Suprapubic skin (tissue), 4 donors: Measurements from ENCODE around the gene FLII. TPM values are rescaled to one million over a fixed set of nuclear protein-coding genes. Genes with fewer than 3 reads are reported as not detected.

Experiments used
- DNase-seq, 2 donors: peaks; one replicate each; pipeline ENCODE4 v3.0.0-alpha.2; 2019; ENCODE audit warnings: low spot score in 2 of 2
- H3K27ac ChIP-seq: fragments of 200-600 bp; sonication (generic); one replicate; pipeline ENCODE4 v1.5.1; 2019
- H3K27me3 ChIP-seq: fragments of 200-600 bp; sonication (generic); one replicate; pipeline ENCODE4 v1.5.1; 2019
- H3K36me3 ChIP-seq: fragments of 200-600 bp; sonication (generic); one replicate; pipeline ENCODE4 v1.5.1; 2019
- H3K4me1 ChIP-seq: fragments of 200-600 bp; sonication (generic); one replicate; pipeline ENCODE4 v1.5.1; 2019
- H3K4me3 ChIP-seq: fragments of 200-600 bp; sonication (generic); one replicate; pipeline ENCODE4 v1.5.1; 2019; ENCODE audit warnings: mild to moderate bottlenecking
- H3K9me3 ChIP-seq: fragments of 200-600 bp; sonication (generic); one replicate; pipeline ENCODE4 v1.5.1; 2019
- EP300 ChIP-seq: sonication (generic); formaldehyde crosslinking; IDR thresholded peaks from one replicate; pipeline ENCODE4 v1.6.1; 2017; ENCODE audit warnings: antibody characterized with exemption
- POLR2A ChIP-seq, 2 donors: fragments of 450-650 bp; IDR thresholded peaks; one replicate each; pipeline ENCODE4 v1.6.1; 2017; ENCODE audit warnings: antibody characterized with exemption in 2 of 2, mild to moderate bottlenecking in 2 of 2, moderate library complexity in 2 of 2
- POLR2AphosphoS5 ChIP-seq, 3 donors: sonication (generic); formaldehyde crosslinking; IDR thresholded peaks; one replicate each; pipeline ENCODE4 v1.6.1; 2017; ENCODE audit warnings: antibody characterized with exemption in 3 of 3
- WGBS: methylation state at CpG from one replicate; pipeline ENCODE4 v1.1.5; 2018; 5-methylcytosine and 5-hydroxymethylcytosine counted together
- total RNA-seq, 4 donors: library from RNA; depleted of rRNA; stranded (reverse); fragments of >200 nt; gene quantifications; one replicate each; pipeline ENCODE4 v1.1.0, GENCODE V29; 2016
- TF ChIP-seq, protein P1 (sequence below), 2 donors: fragments of 200-600 bp in 1 of 2; fragments of 450-650 bp in 1 of 2; sonication (generic) in 1 of 2; IDR thresholded peaks; one replicate each; pipeline ENCODE4 v1.5.1; 2016 to 2019; ENCODE audit warnings: antibody characterized with exemption in 2 of 2, mild to moderate bottlenecking in 1 of 2, moderate library complexity in 1 of 2

FLII gene
- total RNA-seq, 4 donors from 2014 or later = 254 to 350 (median 291) TPM

DNA sequence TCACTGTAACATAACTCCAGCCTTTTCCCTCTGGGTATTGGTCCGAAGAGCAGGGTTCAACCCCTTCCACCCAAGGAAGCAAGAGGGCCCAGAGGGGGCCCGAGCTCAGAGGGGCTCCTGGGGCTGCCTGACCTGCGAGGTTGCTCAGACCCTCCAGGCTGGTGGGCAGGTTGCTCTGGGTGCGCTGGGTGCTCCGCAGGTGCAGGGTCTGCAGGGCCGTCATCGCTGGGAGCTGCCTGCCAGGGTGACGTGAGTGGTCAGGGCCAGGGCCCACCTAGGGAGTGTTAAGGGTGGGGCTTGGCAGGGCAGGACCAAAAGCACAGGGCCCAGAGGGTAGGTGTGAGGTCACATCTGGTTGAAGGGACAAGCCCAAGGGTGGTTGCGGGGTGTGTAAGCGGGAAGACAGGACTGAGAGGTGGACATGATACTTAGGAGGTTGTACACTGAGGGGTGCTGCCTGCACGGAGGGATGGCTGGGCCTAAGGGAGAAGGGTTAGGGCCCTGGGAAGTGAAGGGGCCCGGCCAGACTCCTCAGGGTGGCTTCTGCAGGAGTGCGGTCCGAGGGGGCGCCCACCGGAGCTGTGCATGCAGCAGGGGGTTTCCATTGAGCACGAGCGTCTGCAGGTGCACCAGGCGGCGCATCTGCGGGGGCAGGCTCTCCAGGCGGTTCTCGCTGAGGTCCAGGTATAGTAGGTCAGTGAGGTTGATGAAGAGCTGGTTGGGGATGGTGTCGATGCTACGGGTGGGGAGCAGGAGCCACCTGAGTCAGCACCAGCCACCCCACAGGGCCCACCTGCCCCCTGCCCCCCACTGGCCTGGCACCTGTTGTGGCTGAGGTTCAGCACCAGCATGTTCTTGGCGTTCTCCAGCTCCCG is 4.4 kb downstream of the FLII start:
- Histone ChIP-seq H3K27ac (no peak overlapping the region), H3K9me3 (no peaks in the 10 kb centered on the region), H3K27me3 (no peaks in the 10 kb centered on the region), H3K4me1 (peaks cover 30% of the 10 kb centered on the region), H3K36me3 (peaks cover 66% of the 10 kb centered on the region), H3K4me3 (no peak overlapping the region)
- WGBS = 84% methylated on average over 18 of the region's 27 CpGs
- TF ChIP-seq POLR2AphosphoS5 (IDR thresholded peaks at IDR 0.05) (no peak), POLR2A (IDR thresholded peaks at IDR 0.05) (no peak), EP300 (no peak)
- TF ChIP-seq, protein P1, sequence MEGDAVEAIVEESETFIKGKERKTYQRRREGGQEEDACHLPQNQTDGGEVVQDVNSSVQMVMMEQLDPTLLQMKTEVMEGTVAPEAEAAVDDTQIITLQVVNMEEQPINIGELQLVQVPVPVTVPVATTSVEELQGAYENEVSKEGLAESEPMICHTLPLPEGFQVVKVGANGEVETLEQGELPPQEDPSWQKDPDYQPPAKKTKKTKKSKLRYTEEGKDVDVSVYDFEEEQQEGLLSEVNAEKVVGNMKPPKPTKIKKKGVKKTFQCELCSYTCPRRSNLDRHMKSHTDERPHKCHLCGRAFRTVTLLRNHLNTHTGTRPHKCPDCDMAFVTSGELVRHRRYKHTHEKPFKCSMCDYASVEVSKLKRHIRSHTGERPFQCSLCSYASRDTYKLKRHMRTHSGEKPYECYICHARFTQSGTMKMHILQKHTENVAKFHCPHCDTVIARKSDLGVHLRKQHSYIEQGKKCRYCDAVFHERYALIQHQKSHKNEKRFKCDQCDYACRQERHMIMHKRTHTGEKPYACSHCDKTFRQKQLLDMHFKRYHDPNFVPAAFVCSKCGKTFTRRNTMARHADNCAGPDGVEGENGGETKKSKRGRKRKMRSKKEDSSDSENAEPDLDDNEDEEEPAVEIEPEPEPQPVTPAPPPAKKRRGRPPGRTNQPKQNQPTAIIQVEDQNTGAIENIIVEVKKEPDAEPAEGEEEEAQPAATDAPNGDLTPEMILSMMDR (IDR thresholded peaks at IDR 0.05) = no peak
- DNase-seq = peak in 1 of 2 donors; percentile 64

DNA sequence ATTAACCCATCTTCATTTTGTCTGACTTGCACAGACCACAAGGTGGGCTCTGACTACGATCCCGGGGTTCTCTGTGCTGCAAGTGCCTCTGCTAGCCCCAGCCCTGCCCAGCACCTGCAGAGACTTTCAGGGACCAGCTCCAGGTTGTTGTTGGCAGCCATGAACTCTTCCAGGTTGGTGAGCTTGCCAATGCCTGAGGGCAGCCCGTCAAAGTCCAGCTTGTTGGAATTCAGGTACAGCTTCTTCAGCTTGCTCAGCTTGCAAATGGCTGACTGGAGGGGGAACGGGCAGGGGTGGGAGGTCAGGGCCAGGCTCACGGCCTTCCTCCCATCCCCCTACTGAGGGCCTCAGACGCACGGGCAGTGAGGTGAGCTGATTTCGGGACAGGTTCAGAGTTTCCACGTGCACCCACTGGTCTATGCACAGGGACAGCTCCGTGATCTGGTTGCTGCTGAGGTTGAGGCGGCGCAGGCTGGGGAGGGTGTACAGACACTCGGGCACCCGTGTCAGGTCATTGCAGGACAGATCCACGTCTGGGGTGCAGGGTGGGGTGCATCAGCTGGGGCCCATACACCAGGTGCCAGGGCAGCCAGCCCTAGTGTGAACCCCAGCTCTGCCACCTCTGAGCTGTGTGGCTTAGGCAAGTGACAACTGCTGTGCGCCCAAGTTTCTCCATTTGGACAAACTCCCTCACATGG is 5.2 kb downstream of the FLII start:
- Histone ChIP-seq H3K27ac (no peak overlapping the region), H3K4me3 (no peak overlapping the region), H3K9me3 (no peaks in the 10 kb centered on the region), H3K27me3 (no peaks in the 10 kb centered on the region), H3K4me1 (peaks cover 32% of the 10 kb centered on the region), H3K36me3 (peaks cover 74% of the 10 kb centered on the region)
- WGBS = 81% methylated on average over 6 of the region's 16 CpGs
- TF ChIP-seq EP300 (no peak), POLR2A (IDR thresholded peaks at IDR 0.05) (no peak), POLR2AphosphoS5 (IDR thresholded peaks at IDR 0.05) (no peak)
- TF ChIP-seq, protein P1 (IDR thresholded peaks at IDR 0.05) = no peak
- peak in 1 of 2 donors; percentile 66 for DNase-seq

DNA sequence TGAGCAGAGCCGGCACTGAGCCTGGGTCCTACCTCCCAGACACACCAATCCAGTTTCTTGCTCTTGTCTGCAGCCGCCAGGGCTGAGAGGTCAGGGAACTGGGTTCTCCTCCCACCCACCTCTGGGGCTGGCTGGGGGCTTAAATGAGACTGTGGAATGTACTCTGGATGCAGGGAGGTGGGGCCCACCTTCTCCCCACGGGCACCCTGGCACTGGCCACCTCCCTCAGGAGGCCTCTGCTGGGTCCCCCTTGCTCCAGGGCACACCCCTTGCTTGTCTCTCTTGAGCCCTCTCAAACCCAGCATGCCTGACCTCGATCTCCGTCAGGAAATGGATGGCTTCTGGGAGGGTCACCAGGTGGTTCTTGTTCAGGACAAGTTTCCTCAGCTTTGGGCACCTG is 6.4 kb downstream of the FLII start:
- peaks cover 37% of the 10 kb centered on the region for H3K4me1 ChIP-seq
- H3K36me3 ChIP-seq = peaks cover 80% of the 10 kb centered on the region

DNA sequence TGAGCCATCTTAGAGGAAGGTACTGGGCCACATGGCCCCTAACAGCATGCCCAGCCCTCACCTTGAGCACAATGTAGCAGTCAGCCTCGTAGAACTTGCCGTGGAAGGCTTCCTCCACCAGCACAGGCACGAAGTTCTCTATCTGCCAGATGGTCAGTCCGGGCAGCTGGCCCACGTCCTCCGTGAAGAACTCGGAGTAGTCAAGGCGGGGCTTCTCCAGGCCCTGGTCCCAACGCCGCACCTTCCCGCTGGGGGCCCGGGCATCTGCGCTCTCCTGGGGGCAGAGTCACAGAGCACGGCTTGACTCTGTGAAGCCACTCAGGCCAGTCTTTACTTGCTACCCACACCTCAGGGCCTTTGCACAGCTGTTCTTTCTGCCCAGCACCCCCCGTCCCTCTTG is 7.3 kb downstream of the FLII start:
- DNase-seq = no peak
- Histone ChIP-seq H3K27ac (no peak overlapping the region), H3K27me3 (no peaks in the 10 kb centered on the region), H3K4me3 (no peak overlapping the region), H3K9me3 (no peaks in the 10 kb centered on the region), H3K4me1 (peaks cover 37% of the 10 kb centered on the region), H3K36me3 (peaks cover 84% of the 10 kb centered on the region)
- 77% methylated on average over 13 of the region's 15 CpGs for WGBS
- TF ChIP-seq POLR2A (IDR thresholded peaks at IDR 0.05) (no peak), POLR2AphosphoS5 (IDR thresholded peaks at IDR 0.05) (no peak), EP300 (no peak)
- TF ChIP-seq, protein P1 (IDR thresholded peaks at IDR 0.05) = no peak

More for the DNA sequence above, 6.4 kb downstream of the FLII start:
- DNase-seq = peak in 1 of 2 donors; percentile 56
- Histone ChIP-seq H3K27ac (no peak overlapping the region), H3K4me3 (no peak overlapping the region), H3K9me3 (no peaks in the 10 kb centered on the region), H3K27me3 (no peaks in the 10 kb centered on the region)
- WGBS = 83% methylated on average over 4 of the region's 5 CpGs
- no peak for TF ChIP-seq POLR2AphosphoS5 (IDR thresholded peaks at IDR 0.05)
- TF ChIP-seq, protein P1 (IDR thresholded peaks at IDR 0.05) = no peak
- TF ChIP-seq EP300 = no peak
- no peak for TF ChIP-seq POLR2A (IDR thresholded peaks at IDR 0.05)

DNA sequence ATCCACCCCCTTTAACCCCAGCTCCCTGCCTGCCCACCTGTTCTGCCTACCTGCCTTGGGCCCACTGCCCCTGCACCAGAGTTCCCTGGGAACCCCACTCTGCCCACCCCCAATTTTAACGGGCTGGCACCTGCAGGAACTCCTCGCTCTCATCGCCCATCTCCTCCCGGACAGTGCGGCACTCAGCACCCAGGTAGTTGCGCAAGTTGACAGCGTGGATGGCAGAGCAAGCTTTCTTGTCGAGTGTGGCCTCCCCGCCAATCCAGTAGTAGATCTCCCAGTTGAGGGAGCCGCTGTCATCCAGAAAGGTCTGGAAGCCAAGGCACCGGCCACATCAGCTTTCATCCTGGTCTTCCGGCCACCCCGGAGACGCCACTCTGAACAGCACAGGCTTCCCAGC is 7.8 kb downstream of the FLII start:
- WGBS = 85% methylated on average over 11 of the region's 14 CpGs
- no peak for DNase-seq
- H3K27ac ChIP-seq = no peak overlapping the region
- TF ChIP-seq POLR2AphosphoS5 (IDR thresholded peaks at IDR 0.05) (no peak), POLR2A (IDR thresholded peaks at IDR 0.05) (no peak), EP300 (no peak)
- TF ChIP-seq, protein P1 (IDR thresholded peaks at IDR 0.05) = no peak
- peaks cover 86% of the 10 kb centered on the region for H3K36me3 ChIP-seq
- no peak overlapping the region for H3K4me3 ChIP-seq
- H3K27me3 ChIP-seq = no peaks in the 10 kb centered on the region
- no peaks in the 10 kb centered on the region for H3K9me3 ChIP-seq
- H3K4me1 ChIP-seq = peaks cover 39% of the 10 kb centered on the region
